Measurements from ENCODE around the gene BTBD9. TPM values are rescaled to one million over a fixed set of nuclear protein-coding genes. Genes with fewer than 3 reads are reported as not detected.

The BTBD9 gene
- total RNA-seq, 1 experiment from 2014 or later: 10.8 TPM

DNA sequence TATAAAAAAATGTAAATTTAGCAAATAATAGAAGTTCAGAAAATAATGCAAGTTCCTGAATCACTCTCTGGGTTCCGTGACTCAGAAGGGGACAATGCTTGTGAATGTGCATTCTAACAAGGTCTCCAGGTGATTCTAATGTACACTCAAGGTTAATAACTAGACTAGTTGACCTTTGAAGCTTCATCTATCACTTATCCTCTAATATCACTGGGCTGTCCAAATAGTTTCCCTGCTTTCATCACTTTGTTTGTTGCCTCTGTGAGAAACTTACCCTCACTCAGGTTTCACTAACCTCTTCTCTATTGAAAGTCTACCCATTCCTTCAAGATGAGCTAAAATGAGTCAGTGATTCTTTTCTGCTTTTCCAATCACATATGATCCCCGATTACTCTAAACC lies 189.0 kb downstream of the BTBD9 start:
- Histone ChIP-seq H3K27me3 (ENCODE audit: insufficient read depth, low read depth) (no peaks in the 10 kb centered on the region), H2AFZ (no peak overlapping the region), H3K4me3 (no peak overlapping the region), H3K4me2 (no peak overlapping the region), H4K20me1 (ENCODE audit: insufficient read depth) (no peaks in the 10 kb centered on the region; the same call in 1 of the 2 replicates), H3K9me3 (ENCODE audit: insufficient read depth, low read depth) (no peaks in the 10 kb centered on the region), H3K9me2 (ENCODE audit: insufficient read depth) (no peaks in the 10 kb centered on the region), H3F3A (ENCODE audit: insufficient read depth, low read depth) (no peaks in the 10 kb centered on the region), H3K27ac (no peak overlapping the region), H3K4me1 (replicated peaks; ENCODE audit: insufficient read depth) (no peaks in the 10 kb centered on the region), H3K79me2 (ENCODE audit: low read depth) (no peaks in the 10 kb centered on the region), H3K36me3 (ENCODE audit: low read depth) (no peaks in the 10 kb centered on the region)
- DNase-seq: no peak
- no peak for TF ChIP-seq EZH2 (IDR thresholded peaks at IDR 0.05; ENCODE audit: low read depth)
- TF ChIP-seq, protein P1, sequence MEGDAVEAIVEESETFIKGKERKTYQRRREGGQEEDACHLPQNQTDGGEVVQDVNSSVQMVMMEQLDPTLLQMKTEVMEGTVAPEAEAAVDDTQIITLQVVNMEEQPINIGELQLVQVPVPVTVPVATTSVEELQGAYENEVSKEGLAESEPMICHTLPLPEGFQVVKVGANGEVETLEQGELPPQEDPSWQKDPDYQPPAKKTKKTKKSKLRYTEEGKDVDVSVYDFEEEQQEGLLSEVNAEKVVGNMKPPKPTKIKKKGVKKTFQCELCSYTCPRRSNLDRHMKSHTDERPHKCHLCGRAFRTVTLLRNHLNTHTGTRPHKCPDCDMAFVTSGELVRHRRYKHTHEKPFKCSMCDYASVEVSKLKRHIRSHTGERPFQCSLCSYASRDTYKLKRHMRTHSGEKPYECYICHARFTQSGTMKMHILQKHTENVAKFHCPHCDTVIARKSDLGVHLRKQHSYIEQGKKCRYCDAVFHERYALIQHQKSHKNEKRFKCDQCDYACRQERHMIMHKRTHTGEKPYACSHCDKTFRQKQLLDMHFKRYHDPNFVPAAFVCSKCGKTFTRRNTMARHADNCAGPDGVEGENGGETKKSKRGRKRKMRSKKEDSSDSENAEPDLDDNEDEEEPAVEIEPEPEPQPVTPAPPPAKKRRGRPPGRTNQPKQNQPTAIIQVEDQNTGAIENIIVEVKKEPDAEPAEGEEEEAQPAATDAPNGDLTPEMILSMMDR (conservative IDR thresholded peaks at IDR 0.05): no peak
- no TSS peak for BruUV-seq (replicated peaks)
- intact Hi-C loops (cut with micrococcal nuclease; ENCODE audit: unreplicated experiment): no loop called here
- POLR2A ChIA-PET (ENCODE audit: unreplicated experiment): no interaction called here
- CTCF ChIA-PET: no interaction called here

DNA sequence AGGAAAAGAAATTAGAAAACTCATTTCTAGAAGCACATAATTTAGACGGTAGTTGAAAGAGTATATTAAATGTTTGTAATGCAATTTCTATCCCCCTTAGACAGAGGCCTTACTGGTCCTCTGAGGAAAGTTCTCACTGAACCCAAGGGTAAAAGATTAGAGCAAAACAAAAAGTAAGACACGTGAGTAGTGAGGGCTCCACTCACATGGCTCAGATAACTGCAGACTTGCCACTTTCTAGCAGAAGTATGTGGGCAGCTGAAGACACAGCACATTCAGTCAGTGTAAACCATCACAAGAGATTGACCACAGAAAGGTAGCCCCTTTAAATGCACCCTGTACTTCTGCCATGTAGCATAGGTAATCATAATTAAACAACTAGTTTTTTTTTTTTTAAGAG lies 193.8 kb downstream of the BTBD9 start:
- no peaks in the 10 kb centered on the region for H3F3A ChIP-seq (ENCODE audit: insufficient read depth, low read depth)
- no peak overlapping the region for H3K4me2 ChIP-seq
- H3K4me1 ChIP-seq (replicated peaks; ENCODE audit: insufficient read depth): no peaks in the 10 kb centered on the region
- H3K27me3 ChIP-seq (ENCODE audit: insufficient read depth, low read depth): no peaks in the 10 kb centered on the region
- intact Hi-C loops (cut with micrococcal nuclease; ENCODE audit: unreplicated experiment): no loop called here
- H3K9me3 ChIP-seq (ENCODE audit: insufficient read depth, low read depth): no peaks in the 10 kb centered on the region
- no peaks in the 10 kb centered on the region for H3K79me2 ChIP-seq (ENCODE audit: low read depth)
- ChIA-PET CTCF (interaction anchor here (0.6 kb wide), 2 partner anchors 815 to 930 kb away, joined by 3 to 5 read pairs; no protein-coding TSS in a partner anchor), POLR2A (ENCODE audit: unreplicated experiment) (no interaction called here)
- no peaks in the 10 kb centered on the region for H3K9me2 ChIP-seq (ENCODE audit: insufficient read depth)
- no peak for DNase-seq
- H3K36me3 ChIP-seq (ENCODE audit: low read depth): no peaks in the 10 kb centered on the region
- no TSS peak for BruUV-seq (replicated peaks)
- H3K27ac ChIP-seq: no peak overlapping the region
- H2AFZ ChIP-seq: no peak overlapping the region
- TF ChIP-seq, protein P1 (conservative IDR thresholded peaks at IDR 0.05): no peak
- no peak for TF ChIP-seq EZH2 (IDR thresholded peaks at IDR 0.05; ENCODE audit: low read depth)
- no peaks in the 10 kb centered on the region; the same call in 1 of the 2 replicates for H4K20me1 ChIP-seq (ENCODE audit: insufficient read depth)
- H3K4me3 ChIP-seq: no peak overlapping the region

DNA sequence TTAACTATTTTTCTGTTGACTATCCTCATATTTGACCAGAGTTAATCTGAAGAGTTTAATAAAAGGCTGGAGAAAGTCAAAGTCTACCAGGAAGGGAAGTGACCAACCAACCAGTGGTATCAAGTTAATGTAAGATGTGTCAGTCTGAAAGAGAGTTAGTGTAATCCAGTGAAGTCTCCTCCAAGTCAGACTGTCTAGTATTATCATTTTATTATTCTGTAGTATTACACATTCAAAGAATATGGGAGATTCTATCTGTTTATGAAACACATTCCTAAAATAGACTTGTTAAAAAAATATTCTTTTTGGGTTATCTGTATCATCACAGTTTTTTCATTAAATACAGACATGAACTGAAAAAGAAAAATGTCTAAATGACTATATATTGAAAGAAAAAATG lies 194.4 kb downstream of the BTBD9 start:
- Histone ChIP-seq H4K20me1 (ENCODE audit: insufficient read depth) (no peaks in the 10 kb centered on the region; the same call in 1 of the 2 replicates), H3F3A (ENCODE audit: insufficient read depth, low read depth) (no peaks in the 10 kb centered on the region), H3K4me1 (replicated peaks; ENCODE audit: insufficient read depth) (no peaks in the 10 kb centered on the region), H3K79me2 (ENCODE audit: low read depth) (no peaks in the 10 kb centered on the region), H3K4me3 (no peak overlapping the region), H3K36me3 (ENCODE audit: low read depth) (no peaks in the 10 kb centered on the region), H3K4me2 (no peak overlapping the region), H3K27me3 (ENCODE audit: insufficient read depth, low read depth) (no peaks in the 10 kb centered on the region), H2AFZ (no peak overlapping the region), H3K9me3 (ENCODE audit: insufficient read depth, low read depth) (no peaks in the 10 kb centered on the region), H3K9me2 (ENCODE audit: insufficient read depth) (no peaks in the 10 kb centered on the region), H3K27ac (no peak overlapping the region)
- ChIA-PET POLR2A (ENCODE audit: unreplicated experiment) (no interaction called here), CTCF (no interaction called here)
- intact Hi-C loops (cut with micrococcal nuclease; ENCODE audit: unreplicated experiment): no loop called here
- no peak for TF ChIP-seq EZH2 (IDR thresholded peaks at IDR 0.05; ENCODE audit: low read depth)
- TF ChIP-seq, protein P1 (conservative IDR thresholded peaks at IDR 0.05): no peak
- DNase-seq: no peak
- BruUV-seq (replicated peaks): no TSS peak

Data from PC-9 (cell line).